Activated CD4-positive, alpha-beta T cell treated with anti-CD3 and anti-CD28 coated beads for 4 hours (primary cell): ENCODE data around the gene MAGIX.

Experiments
- DNase-seq, 2 donors: peaks; one replicate each; pipeline ENCODE4 v3.0.0-alpha.2; 2020

Gene MAGIX

DNA sequence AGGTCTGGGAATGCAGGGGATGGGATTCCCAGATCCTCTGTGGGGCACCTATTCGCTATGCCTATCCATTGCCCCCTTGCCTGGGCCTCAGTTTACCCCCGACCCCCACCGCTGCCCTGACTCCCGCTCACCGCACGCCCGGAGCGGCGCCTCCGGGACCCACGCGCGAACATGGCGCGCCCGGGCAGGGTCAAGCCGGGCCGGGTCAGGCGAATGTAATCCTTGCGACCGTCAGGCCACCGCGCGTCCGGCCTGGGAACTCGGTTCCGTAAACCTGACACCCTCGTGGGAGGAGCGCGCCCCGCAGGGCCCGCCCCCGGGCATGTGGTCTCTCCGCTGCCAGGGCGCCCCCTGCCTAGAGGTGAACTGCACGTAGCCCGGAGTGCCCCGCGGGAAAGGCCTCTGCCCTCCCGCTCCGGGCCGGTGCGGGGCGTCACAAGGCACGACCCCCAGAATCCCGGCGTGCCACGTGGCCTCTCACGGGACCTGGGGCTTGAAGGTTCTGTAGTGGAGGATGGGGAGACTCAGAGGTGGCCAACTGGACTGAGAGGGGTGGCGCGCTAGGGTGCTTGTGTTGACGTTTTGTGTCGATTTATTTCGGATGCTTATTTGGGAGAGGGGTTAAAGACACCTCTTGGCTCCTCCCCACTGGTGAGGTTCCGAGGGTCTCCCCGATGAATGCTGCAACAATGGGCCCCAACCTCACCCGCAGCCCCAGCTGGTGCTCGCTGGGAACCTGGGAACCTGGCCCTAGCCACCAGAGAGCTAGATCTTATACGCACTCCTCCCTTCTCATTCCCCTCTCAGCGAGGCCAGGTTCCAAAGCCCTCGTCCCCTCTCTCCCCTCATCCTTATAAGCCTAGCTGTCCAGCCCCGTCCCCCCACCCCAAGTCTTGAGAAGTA, 23.8 kb downstream of the MAGIX start, which contains the start of gene PRICKLE3:
PRICKLE3 (minus strand) TSS at position 249 of the 903 bp plus-strand sequence; CDS start at position 173, 76 bp downstream.
- peak; percentile 71 to 73 for DNase-seq

DNA sequence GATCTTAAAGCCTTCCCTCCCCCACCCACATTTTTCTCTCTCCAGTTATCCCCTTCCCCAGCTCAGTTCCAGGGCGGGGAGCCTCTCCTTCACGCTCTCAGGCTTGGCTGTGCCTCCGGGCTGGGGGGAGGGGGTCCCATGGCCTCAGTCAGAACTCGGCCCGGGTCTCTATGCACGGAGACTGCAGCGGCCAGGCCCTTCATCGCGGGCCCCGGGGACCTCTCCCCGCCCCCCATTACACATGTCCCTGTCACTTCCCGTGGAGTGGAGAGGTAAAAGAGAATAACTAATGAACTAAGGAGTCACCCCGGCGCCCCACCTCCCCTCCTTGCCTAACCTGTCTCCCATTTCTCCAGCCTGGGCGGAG, 24.5 kb downstream of the MAGIX start:
- DNase-seq, result no peak

DNA sequence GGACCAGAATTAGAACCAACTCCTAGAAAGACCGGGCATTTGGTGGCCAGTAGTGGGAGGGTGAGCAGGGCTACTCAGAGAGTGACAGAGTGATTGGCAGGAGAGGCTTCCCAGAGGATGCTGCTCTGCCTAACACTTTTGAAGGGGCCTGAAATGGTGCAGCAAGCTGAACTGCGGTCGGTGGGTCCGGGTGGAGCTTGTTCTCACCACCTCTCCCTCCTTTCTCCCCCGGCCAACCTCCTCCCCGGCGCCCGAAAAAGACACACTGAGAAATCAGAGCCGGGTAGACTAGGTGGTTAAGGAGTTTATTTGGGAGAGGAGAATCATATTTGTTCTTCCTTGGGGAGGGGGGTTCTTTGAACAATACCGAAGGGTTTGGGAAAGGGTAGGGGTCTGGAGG, 25.0 kb downstream of the MAGIX start:
- no peak for DNase-seq

DNA sequence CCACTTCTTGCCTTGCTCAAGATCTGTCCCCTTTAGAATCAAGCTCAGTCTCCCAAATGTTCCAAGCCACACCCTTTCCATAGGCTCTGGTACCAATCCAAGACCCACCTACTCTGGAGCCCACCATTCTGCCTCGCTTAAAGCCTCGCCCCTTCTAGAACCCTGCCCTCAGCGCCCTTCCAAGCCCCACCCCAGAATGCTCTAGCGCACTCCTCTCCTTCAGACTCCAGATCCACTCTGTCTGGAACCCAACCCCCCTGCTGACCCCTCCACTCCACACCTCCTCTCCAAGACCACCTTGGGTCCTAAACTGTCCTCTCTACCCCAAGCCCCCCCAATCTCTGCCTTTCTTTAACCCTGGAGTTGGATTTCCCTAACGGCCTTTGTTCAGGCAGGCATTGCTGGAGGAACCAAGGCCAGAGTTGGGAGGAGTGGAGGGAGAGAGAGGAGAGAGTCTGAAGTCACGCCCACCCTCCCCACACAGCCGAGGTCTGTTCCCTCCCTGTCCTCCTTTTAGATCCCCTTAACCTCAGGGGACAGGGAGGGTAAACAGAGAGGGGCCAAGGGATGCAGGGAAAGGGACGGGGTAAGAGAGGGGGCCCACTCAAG, 26.0 kb downstream of the MAGIX start:
- no peak for DNase-seq

DNA sequence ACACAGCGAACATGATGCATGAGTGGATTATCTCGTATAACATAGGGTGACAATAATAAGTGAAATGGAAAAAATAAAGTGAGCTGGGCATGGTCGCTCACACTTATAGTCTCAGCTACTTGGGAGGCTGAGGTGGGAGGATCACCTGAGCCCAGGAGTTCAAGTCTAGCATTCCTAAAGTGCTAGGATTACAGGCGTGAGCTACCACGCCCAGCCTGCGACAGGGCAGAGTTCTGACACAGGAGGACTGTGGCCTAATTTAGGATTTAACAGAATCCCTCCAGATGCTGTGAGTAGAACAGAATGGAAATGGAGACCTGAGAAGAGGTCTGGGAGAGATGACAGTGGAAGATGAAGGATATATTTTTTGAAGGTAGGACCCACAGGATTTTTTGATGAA, 27.0 kb downstream of the MAGIX start:
- DNase-seq, result no peak

DNA sequence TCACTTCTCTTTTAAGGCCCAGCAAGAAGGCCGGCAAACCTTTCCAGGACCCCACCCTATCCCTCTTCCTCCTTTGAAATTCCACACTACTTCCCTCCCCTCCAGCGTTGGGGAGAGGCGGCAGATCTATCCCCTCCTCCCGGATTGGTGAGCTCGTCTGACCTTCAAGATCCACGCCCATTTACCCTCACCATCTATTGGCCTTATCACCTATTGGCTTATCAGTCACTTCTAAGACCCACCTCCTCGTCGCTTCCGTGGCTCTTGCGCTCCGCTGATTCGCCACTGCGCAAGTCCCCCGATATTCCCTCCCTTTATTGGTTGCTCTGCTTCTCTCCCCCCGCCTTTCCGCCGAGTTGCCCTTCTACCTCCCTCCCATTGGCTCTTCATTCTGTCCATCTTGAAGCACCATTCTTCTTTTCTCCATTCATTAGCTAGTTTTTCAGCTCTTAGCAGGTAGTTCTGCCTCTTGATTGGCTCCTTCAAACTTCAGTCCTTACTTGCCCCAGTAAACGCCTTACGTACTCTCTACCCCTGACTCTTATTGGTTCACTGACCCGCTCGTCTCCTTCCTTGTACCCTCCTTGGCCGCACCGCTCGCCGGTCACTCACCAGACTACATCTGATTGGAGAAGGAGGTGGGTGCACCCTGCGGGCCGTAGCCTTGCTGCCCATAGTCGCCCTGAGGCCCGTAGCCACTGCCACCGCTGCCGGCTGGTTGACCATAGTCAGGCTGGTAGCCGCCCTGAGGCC, 28.4 kb downstream of the MAGIX start:
- peak; percentile 82 to 83 for DNase-seq

DNA sequence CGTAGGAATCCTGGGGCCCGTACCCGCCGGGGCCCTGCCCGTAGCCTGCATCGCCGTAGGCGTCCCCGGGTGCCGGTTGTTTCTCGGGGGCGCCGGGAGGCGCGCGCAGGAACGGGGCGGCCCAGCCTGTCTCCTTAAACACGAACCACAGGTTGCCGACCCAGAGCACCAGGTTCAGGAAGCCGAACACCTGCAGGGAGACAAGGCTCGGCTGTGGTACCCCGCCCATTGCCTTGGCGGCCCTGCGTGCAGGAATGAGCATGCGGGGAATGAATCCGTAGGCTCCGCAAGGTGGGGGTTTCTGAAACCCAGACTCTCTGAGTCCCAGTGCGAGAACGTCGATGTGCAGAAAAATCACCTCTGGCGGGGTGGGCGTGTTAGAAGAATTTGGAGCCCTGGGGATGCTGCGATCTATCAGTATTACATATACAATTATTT, 29.0 kb downstream of the MAGIX start:
- DNase-seq, result no peak

DNA sequence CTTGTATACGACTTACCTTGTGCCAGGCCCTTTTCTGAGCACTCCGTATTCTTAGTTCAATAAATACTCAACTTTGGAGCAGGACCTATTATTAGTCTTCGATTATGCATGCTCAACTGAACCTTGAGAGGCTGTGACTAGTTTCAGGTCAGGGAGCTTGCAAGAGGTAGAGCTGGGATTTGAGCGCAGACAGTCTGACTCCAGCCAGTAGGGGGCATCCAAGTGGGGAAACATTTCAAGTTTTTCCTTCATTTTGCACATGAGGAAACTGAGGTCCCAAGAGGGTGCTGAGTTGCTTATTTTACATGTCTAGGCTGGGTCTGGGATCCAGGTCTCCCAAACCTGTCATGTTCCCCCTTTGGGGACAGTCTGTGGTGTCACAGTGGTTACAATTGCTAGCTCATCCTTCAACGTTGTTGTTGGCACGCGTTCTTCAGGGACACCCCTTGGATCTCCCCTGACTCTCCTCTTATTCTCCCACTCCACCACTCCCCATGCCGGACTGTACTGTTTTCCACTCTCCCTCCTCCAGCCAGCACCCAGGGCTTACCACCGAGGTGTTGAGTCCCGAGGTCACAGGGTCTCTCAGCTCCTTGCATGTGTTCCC, 30.3 kb downstream of the MAGIX start:
- no peak for DNase-seq

DNA sequence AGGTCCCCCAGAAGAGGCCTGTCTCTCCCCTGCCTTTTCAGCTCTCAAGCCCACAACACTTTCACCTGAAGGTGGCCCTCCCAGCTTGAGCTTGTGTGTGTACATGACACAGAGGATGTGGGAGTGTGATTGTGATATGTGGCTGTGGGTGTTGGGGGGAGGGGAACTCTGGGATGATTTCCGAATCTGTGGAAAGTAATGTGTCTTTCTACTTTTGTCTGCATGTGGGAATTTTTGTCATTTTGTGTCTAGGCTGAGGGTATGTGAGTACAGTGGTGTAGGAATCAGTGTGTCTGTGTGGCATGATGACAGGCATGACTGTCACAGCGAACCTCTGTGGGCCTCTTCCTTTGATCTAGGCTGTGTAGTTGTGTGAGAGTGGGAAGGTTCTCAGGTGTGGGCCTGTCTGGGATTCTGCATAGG, 31.0 kb downstream of the MAGIX start:
- no peak for DNase-seq

DNA sequence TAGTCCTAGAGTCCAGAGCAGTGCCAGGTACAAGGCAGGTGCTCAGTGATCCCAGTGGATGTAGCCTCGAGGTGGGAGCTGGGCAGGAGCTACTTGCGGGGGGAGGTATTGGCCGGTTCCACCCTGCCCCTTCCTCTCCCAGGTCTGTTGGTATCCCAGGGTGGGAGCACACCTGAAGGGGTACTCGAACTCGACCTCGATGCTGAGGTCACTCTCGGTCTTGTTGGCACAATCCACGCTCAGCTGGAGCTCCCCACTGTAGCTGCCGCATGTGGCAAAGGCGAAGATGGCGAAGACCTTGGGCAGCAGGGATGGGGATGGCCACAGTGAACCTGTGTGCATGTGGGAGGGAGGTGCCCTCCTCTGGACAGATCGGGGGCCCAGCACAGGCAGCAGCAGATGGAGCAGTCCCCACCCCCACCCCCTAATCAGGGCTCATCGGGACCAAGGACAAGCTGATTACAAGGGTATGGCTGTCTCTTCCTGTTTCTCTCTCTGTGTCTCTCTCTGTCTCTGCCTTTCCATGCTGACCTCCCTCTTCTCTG, 35.1 kb downstream of the MAGIX start:
- no peak for DNase-seq

DNA sequence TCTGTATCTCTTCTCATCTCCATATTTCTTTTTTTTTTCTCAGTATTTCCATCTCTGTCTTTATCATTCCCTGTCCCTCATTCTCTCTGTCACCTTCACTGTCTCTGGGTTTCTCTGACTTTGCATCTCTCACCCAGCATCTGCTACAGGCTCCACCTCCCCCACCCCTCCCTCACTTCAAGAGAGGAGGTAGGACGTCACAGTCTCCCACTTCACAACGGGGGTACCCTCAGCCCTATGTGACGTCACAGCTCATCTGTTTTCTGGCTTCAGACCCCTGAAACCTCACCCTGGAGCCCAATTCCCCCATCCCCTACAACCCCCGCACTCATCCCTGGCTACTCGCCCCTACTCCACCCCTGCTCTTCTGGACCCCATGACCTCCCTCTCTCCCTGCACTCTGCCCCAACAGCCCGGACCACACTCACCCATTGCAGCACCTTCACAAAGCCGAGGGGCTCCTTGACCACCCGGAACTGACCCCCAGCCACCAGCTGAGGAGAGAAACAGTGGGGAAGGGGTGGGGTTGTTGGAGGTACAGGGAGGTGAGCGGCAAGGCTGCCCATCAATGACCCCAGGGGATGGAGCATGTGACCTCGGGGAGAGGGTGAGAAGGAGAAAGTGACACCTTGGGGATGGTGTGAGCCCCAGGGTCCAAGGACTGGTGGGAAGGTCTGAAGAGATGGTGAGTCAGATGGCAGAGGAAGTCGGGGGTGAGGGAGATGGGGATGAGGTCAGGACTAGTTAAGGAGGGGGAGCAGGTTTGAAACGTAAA, 36.2 kb downstream of the MAGIX start:
- DNase-seq, result no peak

DNA sequence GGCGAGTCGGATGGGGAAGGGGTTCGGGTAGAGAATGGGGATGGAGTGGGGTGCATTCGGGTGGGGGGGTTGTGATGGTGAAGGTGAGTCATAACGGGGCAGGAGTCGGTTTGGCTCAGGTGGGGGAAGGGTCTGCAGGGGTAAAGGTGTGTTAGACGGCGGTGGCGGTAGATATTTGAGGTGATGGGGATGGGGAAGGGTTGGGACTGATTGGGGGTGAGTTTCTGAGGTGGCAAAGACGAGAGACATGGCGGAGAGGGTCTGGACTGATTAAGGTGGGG, 36.7 kb downstream of the MAGIX start:
- no peak for DNase-seq

DNA sequence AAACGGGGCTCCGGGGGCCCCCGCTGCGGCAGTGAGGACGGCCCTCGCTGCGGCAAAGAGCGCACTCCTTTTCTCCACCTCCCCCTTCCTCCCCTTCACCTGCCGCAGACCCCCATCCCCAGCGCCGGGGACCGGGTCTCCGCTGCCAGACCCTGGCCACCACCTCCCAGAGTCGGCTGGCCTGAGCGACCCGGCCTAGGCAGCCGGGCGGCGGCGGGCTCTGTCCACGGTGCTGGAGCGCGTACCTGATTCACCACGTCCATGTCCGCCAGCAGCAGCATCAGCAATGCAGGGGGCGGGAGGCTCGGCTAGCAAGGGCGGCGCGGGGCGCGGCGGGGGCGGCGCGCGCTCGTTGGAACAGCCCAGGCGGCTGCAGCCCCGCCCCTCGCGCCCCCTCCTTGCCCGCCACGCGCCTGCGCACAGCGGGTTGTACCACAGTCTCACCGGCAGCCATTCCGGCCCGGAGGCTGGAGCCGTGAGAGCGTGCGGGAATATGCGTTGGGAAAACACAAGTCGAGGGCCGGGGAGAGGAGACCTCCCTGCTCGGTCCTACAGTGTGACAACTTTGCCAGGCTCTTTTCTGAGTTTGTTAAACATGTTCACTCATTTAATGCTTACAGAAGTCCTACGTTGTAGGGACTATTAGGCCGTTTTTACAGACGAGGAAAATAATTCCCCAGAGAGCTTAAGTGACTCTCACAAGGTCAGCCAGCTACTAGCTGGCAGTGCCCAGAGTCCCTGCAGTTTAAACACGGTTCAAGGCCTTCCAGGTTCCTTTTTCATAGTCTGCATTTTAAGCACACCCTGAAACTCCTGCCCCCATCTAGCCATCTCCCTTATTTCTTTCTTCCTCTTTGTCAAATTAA, 37.6 kb downstream of the MAGIX start, which contains the start of gene SYP:
SYP (minus strand) TSS at position 288 of the 866 bp plus-strand sequence; CDS start at position 281, 7 bp downstream.
- peak; percentile 83 to 88 for DNase-seq

DNA sequence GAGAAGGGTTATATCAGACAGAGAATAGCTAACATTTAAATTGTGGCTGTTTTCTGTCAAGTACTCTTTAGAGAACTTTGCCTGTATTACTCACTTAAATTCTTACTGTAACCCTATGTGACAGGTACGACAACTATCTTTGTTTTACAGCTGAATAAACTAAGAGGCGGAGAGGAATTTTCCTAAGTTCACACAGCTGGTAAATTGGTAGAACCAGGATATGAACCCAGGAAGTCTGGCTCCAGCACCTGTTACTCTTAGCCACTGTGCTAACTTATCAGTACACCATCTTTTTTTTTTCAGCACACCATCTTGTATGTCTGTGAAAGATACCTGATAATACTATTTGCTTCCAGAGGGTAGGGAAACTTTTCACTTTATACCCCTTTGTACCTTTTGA, 39.5 kb downstream of the MAGIX start:
- DNase-seq, result no peak

DNA sequence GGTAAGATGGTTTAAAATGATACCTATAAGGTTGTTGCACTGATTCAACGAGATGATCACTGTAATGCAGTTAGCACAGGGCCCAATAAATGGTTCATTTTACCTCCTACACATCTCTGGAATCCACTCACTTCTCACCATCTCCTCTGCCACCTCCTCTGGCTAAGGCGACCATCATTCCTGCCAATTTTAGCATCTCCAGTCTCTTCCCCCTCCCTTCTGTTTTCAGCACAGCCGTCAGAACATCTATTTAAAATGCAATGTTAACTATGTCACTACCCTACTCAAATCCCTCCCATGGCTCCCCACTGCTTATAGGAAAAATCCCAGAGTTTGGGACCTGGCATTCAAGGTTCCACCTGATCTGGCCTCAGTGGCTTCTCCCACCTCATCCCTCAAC, 41.0 kb downstream of the MAGIX start:
- no peak for DNase-seq

DNA sequence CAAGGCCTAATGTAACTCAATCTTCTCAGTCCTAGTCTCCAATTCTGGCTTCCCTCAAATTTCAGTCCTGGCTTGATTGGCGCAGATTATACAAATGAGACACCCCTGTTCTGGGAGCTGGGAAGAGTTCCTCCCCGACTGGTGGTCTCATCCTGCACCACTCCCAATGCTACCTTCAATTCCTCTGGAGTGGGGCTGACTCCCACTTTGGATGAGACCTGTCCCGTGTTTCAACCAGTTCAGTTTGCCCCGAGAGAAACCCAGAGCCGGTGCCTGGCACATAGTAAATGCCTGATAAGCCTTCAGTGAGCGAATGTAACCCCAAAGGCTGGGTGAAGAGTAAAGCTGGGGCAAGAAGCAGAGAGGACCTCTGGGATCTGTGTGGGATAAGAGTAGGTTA, 41.5 kb downstream of the MAGIX start:
- no peak for DNase-seq

DNA sequence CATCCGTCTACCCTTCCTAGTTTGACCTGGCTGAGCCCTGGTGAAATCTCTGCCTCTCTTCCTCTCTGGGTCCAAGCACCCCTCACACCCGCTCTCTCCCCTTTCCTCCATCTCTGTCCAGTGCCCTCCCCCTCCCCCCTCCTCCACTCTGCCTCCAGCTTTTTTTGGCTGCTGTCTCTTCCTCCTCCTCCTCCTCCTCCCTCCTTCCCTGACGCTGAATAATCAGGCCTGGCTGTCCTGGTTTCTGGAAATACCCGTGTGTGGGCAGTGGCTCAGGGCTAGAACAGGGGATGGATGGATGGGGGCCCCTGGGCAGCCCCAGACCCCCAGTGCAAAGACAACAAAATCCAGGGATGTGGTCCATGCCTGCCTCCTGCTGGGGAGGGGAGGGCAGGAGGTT, 42.2 kb downstream of the MAGIX start:
- DNase-seq, result no peak

DNA sequence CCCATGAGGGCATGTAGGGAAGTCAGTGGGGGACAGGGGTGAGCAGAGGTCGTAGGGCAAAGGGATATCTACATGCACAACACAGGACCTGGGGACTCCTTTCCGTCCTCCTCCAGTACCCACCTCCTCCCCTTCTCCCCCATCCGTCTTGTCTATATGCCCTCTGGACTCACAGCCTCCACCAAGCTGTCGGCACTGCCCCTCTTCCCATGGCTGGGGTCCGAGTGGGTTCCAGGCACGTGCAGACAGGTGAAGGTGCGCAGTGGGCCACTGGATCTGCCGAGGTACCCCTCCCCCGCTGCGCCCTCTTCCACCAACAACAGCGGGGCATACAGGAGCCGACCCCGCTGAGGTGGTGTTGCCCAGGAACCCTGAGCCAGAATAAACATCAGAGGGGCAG, 42.9 kb downstream of the MAGIX start:
- no peak for DNase-seq

DNA sequence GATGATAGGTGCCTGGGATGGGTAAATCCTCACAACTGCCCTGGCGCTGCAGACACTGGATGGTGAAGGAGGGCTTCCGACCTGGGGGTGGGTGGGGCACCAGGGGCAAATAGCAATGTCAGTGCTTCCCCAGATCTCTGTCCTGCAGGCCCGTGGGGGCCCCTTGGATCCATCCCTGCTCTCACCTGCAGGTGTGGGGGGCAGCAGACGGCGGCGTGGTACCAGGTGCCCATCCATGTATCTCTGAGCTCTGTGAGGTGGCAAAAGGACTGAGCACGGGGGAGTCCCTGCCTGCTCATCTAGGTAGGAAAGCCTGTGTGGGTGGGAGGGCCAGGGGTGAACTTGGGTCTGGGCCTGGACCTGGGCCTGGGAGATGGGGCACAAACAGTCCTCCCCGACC, 44.0 kb downstream of the MAGIX start:
- no peak for DNase-seq

DNA sequence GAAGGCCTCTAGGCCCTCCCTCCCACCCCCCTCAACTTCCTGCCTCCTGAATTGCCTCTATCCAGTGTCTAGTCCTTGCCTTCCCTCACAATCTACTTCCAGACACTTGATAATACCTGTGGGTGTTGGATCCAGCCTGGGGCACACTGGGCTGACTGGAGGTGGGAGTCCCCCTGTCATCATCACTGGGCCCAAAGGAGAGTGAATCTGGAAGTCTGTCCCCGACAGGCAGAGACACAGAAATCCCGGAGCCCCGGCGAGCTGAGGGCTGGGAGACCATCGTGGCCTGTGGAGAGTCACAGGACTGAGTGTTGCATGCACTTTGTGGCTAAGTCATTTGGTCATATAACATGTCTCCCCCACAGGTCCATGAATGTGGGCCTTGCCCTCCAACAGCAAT, 45.8 kb downstream of the MAGIX start:
- no peak for DNase-seq
